ENCODE results near the gene SDC4. TPM values are rescaled to one million over a fixed set of nuclear protein-coding genes. Genes with fewer than 3 reads are reported as not detected.

The SDC4 gene
- total and polyA plus RNA-seq, 12 donors, result 48.4 to 161 (median 92.8) TPM

DNA sequence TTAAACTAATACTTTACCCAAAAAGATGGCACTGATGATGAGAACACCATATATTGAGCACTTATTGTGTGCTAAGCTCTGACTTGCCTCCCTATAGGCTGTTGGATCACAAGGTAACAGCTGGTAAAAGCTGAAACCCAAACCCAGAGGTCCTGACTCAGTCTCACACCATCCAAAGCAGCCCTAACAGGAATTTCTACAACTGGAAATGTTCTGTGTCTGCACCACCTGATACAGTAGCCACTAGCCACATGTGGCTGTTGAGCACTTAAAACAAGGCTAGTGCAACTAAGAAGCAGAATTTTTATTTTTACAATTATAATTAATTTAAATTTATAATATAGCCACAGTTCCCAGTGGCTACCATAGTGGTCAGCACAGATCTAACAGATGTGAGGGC, 24.5 kb downstream of the SDC4 start:
- Histone ChIP-seq H3K36me3 (peaks cover 0 to 41% (median 10%) of the 10 kb centered on the region in 9 donors), H3K9me3 (no peaks in the 10 kb centered on the region), H3K4me1 (peaks cover 0 to 15% (median 0%) of the 10 kb centered on the region in 9 donors), H3K27me3 (no peaks in the 10 kb centered on the region), H3K4me3 (no peak overlapping the region), H3K27ac (no peak overlapping the region)
- intact Hi-C loops (cut with DNase I), result loop anchor here in 8 of 10 donors (2.0 to 5.0 kb wide), 7 partner anchors 34 to 447 kb away; partner anchors contain the start of gene SYS1 (in 2 of the 8)
- no peak for ATAC-seq
- TF ChIP-seq, protein P1, sequence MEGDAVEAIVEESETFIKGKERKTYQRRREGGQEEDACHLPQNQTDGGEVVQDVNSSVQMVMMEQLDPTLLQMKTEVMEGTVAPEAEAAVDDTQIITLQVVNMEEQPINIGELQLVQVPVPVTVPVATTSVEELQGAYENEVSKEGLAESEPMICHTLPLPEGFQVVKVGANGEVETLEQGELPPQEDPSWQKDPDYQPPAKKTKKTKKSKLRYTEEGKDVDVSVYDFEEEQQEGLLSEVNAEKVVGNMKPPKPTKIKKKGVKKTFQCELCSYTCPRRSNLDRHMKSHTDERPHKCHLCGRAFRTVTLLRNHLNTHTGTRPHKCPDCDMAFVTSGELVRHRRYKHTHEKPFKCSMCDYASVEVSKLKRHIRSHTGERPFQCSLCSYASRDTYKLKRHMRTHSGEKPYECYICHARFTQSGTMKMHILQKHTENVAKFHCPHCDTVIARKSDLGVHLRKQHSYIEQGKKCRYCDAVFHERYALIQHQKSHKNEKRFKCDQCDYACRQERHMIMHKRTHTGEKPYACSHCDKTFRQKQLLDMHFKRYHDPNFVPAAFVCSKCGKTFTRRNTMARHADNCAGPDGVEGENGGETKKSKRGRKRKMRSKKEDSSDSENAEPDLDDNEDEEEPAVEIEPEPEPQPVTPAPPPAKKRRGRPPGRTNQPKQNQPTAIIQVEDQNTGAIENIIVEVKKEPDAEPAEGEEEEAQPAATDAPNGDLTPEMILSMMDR (IDR thresholded peaks at IDR 0.05), result no peak
- DNase-seq, result no peak

DNA sequence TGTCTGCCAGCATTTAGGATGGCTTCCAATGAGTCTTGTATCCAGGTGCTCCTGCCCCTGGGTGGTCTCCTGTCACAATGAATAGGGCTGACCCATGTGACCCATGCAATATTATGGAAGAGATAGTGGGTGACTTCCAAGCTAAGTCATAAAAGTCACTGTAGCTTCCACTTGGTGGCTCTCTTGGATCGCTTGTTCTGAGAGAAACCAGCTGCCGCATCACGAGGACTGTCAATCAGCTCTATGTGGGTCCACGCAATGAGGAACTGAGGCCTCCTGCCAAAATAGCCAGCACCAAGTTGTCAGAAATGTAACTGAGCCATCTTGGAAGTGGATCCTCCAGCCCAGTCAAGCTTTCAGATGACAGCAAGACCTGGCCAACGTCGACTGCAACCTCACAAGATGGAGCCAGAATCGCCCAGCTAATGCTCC, 25.3 kb downstream of the SDC4 start:
- no peak overlapping the region for H3K4me3 ChIP-seq
- H3K27me3 ChIP-seq, result peaks cover 0 to 3% (median 0%) of the 10 kb centered on the region in 7 donors
- intact Hi-C loops (cut with DNase I), result loop anchor here in 8 of 10 donors (2.0 to 5.0 kb wide), 7 partner anchors 34 to 448 kb away; partner anchors contain the start of gene SYS1 (in 2 of the 8)
- TF ChIP-seq, protein P1 (IDR thresholded peaks at IDR 0.05), result peak in 8 of 9 donors; percentile 12 to 63 (median 48)
- no peaks in the 10 kb centered on the region for H3K9me3 ChIP-seq
- DNase-seq, result peak in 1 of 2 donors; percentile 62
- H3K27ac ChIP-seq, result no peak overlapping the region
- peaks cover 0 to 34% (median 3%) of the 10 kb centered on the region in 9 donors for H3K36me3 ChIP-seq
- ATAC-seq, result peak; percentile 68 to 85 (median 80)
- WGBS, 2 donors, result 29 to 38% methylated on average over 7 of the region's 7 CpGs
- H3K4me1 ChIP-seq, result peaks cover 0 to 15% (median 0%) of the 10 kb centered on the region in 9 donors

GRCh38 chr20:45320948-45321595, 27.2 kb downstream of the SDC4 start:
- peaks cover 0 to 16% (median 0%) of the 10 kb centered on the region in 9 donors for H3K36me3 ChIP-seq
- 75 to 97% methylated on average over 5 of the region's 5 CpGs for WGBS, 2 donors
- no peak for DNase-seq

DNA sequence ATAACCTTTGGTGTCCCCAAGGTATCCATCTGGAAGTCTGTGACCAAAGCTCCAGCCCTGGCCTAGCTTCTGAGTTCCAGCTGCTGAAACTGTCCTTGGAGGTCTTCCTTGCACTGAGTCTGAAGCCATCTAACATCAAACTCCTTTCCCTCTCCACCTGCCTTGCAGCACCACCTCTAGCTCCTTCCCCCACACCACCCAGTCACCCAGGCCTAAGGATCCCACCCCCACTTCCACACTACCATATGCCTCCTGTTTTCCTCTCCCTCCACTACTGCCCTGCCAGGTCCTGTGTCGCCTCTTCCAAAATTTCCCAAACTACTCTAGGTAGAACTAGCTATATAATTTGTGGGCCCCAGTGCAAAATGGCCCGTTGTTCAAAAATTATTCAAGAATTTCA, 29.3 kb downstream of the SDC4 start:
- no peak for DNase-seq
- peaks cover 0 to 43% (median 37%) of the 10 kb centered on the region in 7 donors for H3K27me3 ChIP-seq
- no peak overlapping the region for H3K27ac ChIP-seq
- peaks cover 0 to 15% (median 0%) of the 10 kb centered on the region in 9 donors for H3K4me1 ChIP-seq
- TF ChIP-seq, protein P1 (IDR thresholded peaks at IDR 0.05), result no peak
- ATAC-seq, result no peak
- 80 to 89% methylated on average over 2 of the region's 2 CpGs for WGBS, 2 donors
- no peak overlapping the region for H3K4me3 ChIP-seq
- intact Hi-C loops (cut with DNase I), result loop anchor here in 9 of 10 donors (1.0 to 5.0 kb wide), 8 partner anchors 118 to 453 kb away; no protein-coding TSS in a partner anchor
- H3K36me3 ChIP-seq, result no peaks in the 10 kb centered on the region
- no peaks in the 10 kb centered on the region for H3K9me3 ChIP-seq

More at GRCh38 chr20:45320948-45321595, 27.2 kb downstream of the SDC4 start:
- Histone ChIP-seq H3K4me1 (peaks cover 0 to 15% (median 0%) of the 10 kb centered on the region in 9 donors), H3K27me3 (peaks cover 0 to 22% (median 16%) of the 10 kb centered on the region in 7 donors), H3K4me3 (no peak overlapping the region), H3K9me3 (no peaks in the 10 kb centered on the region), H3K27ac (no peak overlapping the region)
- intact Hi-C loops (cut with DNase I), result loop anchor here in 7 of 10 donors (1.0 to 5.0 kb wide), 7 partner anchors 36 to 450 kb away; partner anchors contain the start of gene SYS1 (in 2 of the 7)
- TF ChIP-seq, protein P1 (IDR thresholded peaks at IDR 0.05), result no peak
- no peak for ATAC-seq
